H1 (cell line): ENCODE measurements around the gene SNTG2. TPM values are rescaled to one million over a fixed set of nuclear protein-coding genes. Genes with fewer than 3 reads are reported as not detected.

Source experiments
- CTCF ChIA-PET: fragments of 300-600 bp; sonication (Branson Sonifier 250); formaldehyde crosslinking; loops from one replicate; lab custom pipeline; 2021; ENCODE audit not compliant: partially characterized antibody; lab: Charles Lee
- POLR2A ChIA-PET: fragments of 300-600 bp; sonication (Branson Sonifier 250); formaldehyde crosslinking; loops from one replicate; lab custom pipeline; 2021; ENCODE audit warnings: inconsistent platforms; ENCODE audit not compliant: partially characterized antibody; lab: Charles Lee
- DNase-seq, 2 experiments: peaks; one replicate each; pipeline versions ENCODE4 v3.0.0 to v3.0.0-alpha.2; 2010 to 2022; ENCODE audit warnings: low spot score in 2 of 2, low read depth in 1 of 2, mixed read lengths in 1 of 2
- FAIRE-seq: peaks from 2 replicates; lab custom pipeline; 2011; peaks lifted over from hg19 to GRCh38; lab: Jason Lieb, UNC
- H2AFZ ChIP-seq: 2 replicates; pipeline ENCODE4 v1.8.1; 2012; ENCODE audit warnings: low read length, inconsistent platforms
- H2AK5ac ChIP-seq: 2 replicates; pipeline ENCODE4 v1.6.1; 2013; ENCODE audit warnings: low read depth, low read length
- H2BK120ac ChIP-seq: replicated peaks from 2 replicates; pipeline ENCODE3; 2013; ENCODE audit warnings: low read depth, low read length, inconsistent platforms
- H2BK12ac ChIP-seq: 2 replicates; pipeline ENCODE4 v1.6.1; 2013; ENCODE audit warnings: low read depth, low read length
- H2BK15ac ChIP-seq: 2 replicates; pipeline ENCODE4 v1.6.1; 2013; ENCODE audit warnings: low read length
- H2BK20ac ChIP-seq: 2 replicates; pipeline ENCODE4 v1.6.1; 2013; ENCODE audit warnings: low read length
- H2BK5ac ChIP-seq: 2 replicates; pipeline ENCODE4 v1.6.1; 2013; ENCODE audit warnings: low read depth, low read length
- H3K14ac ChIP-seq: 2 replicates; pipeline ENCODE4 v1.6.1; 2013; ENCODE audit warnings: inconsistent platforms; ENCODE audit not compliant: insufficient read length
- H3K18ac ChIP-seq: 2 replicates; pipeline ENCODE4 v1.6.1; 2013; ENCODE audit warnings: low read length; ENCODE audit errors: extremely low read depth
- H3K23ac ChIP-seq: 2 replicates; pipeline ENCODE4 v1.6.1; 2013; ENCODE audit warnings: inconsistent platforms; ENCODE audit not compliant: insufficient read length
- H3K23me2 ChIP-seq: 2 replicates; pipeline ENCODE4 v1.6.1; 2013; ENCODE audit warnings: low read depth, low read length
- H3K27ac ChIP-seq: 2 replicates; pipeline ENCODE4 v1.6.1; 2011; ENCODE audit warnings: low read depth, low read length, inconsistent platforms
- H3K27me3 ChIP-seq, 4 experiments: replicated peaks in 1 of 4; 1 replicate in 1 of 4; 2 replicates in 3 of 4; pipeline versions ENCODE4 v1.6.1 to v1.8.1; 2011 to 2013; ENCODE audit warnings: low read length in 3 of 4, mild to moderate bottlenecking in 3 of 4, inconsistent platforms in 2 of 4, mixed read lengths in 2 of 4, moderate library complexity in 1 of 4; ENCODE audit not compliant: control insufficient read depth in 3 of 4, insufficient read depth in 3 of 4; ENCODE audit errors: extremely low read depth in 1 of 4
- H3K36me3 ChIP-seq, 4 experiments: 2 replicates each; pipeline versions ENCODE4 v1.6.1 to v1.8.1; 2011 to 2013; ENCODE audit warnings: mild to moderate bottlenecking in 4 of 4, low read length in 3 of 4, moderate library complexity in 2 of 4, control low read depth in 1 of 4, inconsistent platforms in 1 of 4; ENCODE audit not compliant: insufficient read depth in 4 of 4, control insufficient read depth in 2 of 4
- H3K4ac ChIP-seq: replicated peaks from 2 replicates; pipeline ENCODE3; 2013; ENCODE audit warnings: low read length, low read depth, mixed read lengths, inconsistent platforms; ENCODE audit not compliant: insufficient read length
- H3K4me1 ChIP-seq, 4 experiments: replicated peaks in 1 of 4; 1 replicate in 1 of 4; 2 replicates in 3 of 4; pipeline versions ENCODE4 v1.6.1 to v1.8.1; 2011 to 2013; ENCODE audit warnings: low read length in 3 of 4, inconsistent platforms in 2 of 4, mixed read lengths in 1 of 4; ENCODE audit not compliant: insufficient read depth in 4 of 4, control insufficient read depth in 3 of 4
- H3K4me2 ChIP-seq, 2 experiments: 2 replicates each; pipeline versions ENCODE4 v1.6.1 to v1.8.1; 2011 to 2013; ENCODE audit warnings: low read depth in 2 of 2, low read length in 2 of 2, control low read depth in 1 of 2, inconsistent platforms in 1 of 2, mild to moderate bottlenecking in 1 of 2; ENCODE audit not compliant: insufficient read depth in 1 of 2
- H3K4me3 ChIP-seq, 4 experiments: fragments of 200-600, 300-600 bp in 1 of 4; sonication (generic), shearing (Covaris generic), sonication (Bioruptor Twin) in 1 of 4; 2 replicates each; pipeline versions ENCODE4 v1.5.1 to v1.8.1; 2011 to 2016; ENCODE audit warnings: low read length in 4 of 4, low read depth in 3 of 4, control low read depth in 2 of 4, inconsistent platforms in 2 of 4, mild to moderate bottlenecking in 2 of 4, mixed read lengths in 1 of 4, moderate library complexity in 1 of 4; ENCODE audit not compliant: insufficient read depth in 2 of 4; ENCODE audit errors: extremely low read depth in 1 of 4
- H3K56ac ChIP-seq: replicated peaks from 2 replicates; pipeline ENCODE3; 2013; ENCODE audit warnings: low read depth, mild to moderate bottlenecking, mixed read lengths, low read length, inconsistent platforms; ENCODE audit not compliant: insufficient read length
- H3K79me1 ChIP-seq: 2 replicates; pipeline ENCODE4 v1.6.1; 2013; ENCODE audit warnings: low read depth, low read length, control low read depth
- H3K79me2 ChIP-seq, 2 experiments: 2 replicates each; pipeline versions ENCODE4 v1.6.1 to v1.8.1; 2012 to 2013; ENCODE audit warnings: low read length in 2 of 2, mild to moderate bottlenecking in 2 of 2, inconsistent platforms in 1 of 2; ENCODE audit not compliant: insufficient read depth in 2 of 2, control insufficient read depth in 1 of 2
- H3K9ac ChIP-seq, 4 experiments: replicated peaks in 1 of 4; 1 replicate in 1 of 4; 2 replicates in 3 of 4; pipeline versions ENCODE4 v1.6.1 to v1.8.1; 2011 to 2013; ENCODE audit warnings: low read depth in 3 of 4, low read length in 3 of 4, control low read depth in 2 of 4, mild to moderate bottlenecking in 2 of 4, moderate library complexity in 2 of 4, inconsistent platforms in 1 of 4; ENCODE audit errors: extremely low read depth in 1 of 4
- H3K9me3 ChIP-seq, 2 experiments: 2 replicates each; pipeline versions ENCODE4 v1.6.1 to v1.8.1; 2012 to 2013; ENCODE audit warnings: mild to moderate bottlenecking in 2 of 2, moderate library complexity in 2 of 2, control low read depth in 1 of 2, inconsistent platforms in 1 of 2, low read depth in 1 of 2, low read length in 1 of 2, mixed read lengths in 1 of 2; ENCODE audit not compliant: insufficient read depth in 2 of 2
- H4K20me1 ChIP-seq, 2 experiments: replicated peaks in 1 of 2; 2 replicates each; pipeline versions ENCODE3 to v1.8.1; 2011 to 2013; ENCODE audit warnings: inconsistent platforms in 2 of 2, low read length in 2 of 2, mild to moderate bottlenecking in 1 of 2; ENCODE audit not compliant: insufficient read depth in 2 of 2, control insufficient read depth in 1 of 2
- H4K5ac ChIP-seq: 2 replicates; pipeline ENCODE4 v1.6.1; 2013; ENCODE audit warnings: low read length, low read depth, mixed read lengths, inconsistent platforms; ENCODE audit not compliant: insufficient read length
- H4K8ac ChIP-seq: 2 replicates; pipeline ENCODE4 v1.8.0; 2013; ENCODE audit warnings: mild to moderate bottlenecking, moderate library complexity, low read length, inconsistent platforms; ENCODE audit not compliant: insufficient read depth; ENCODE audit errors: extremely low read depth
- H4K91ac ChIP-seq: replicated peaks from 2 replicates; pipeline ENCODE3; 2013; ENCODE audit warnings: low read length, mixed read lengths, inconsistent platforms; ENCODE audit not compliant: insufficient read length
- WGBS, 2 experiments: shearing (Covaris generic) in 1 of 2; methylation state at CpG; one replicate each; pipeline versions ENCODE4 v1.1.6 to v1.1.7; 2013 to 2015; ENCODE audit warnings: low lambda C conversion rate in 2 of 2, mixed read lengths in 2 of 2, inconsistent platforms in 1 of 2, low coverage in 1 of 2, missing lambda C conversion rate in 1 of 2; ENCODE audit not compliant: insufficient replicate concordance in 2 of 2, insufficient coverage in 1 of 2, insufficient read length in 1 of 2; ENCODE audit errors: extremely low coverage in 1 of 2, missing lambda C conversion rate in 1 of 2; 5-methylcytosine and 5-hydroxymethylcytosine counted together
- polyA plus RNA-seq, 7 experiments: library from polyadenylated mRNA; depleted of rRNA in 3 of 7; stranded (reverse) in 5 of 7; unstranded in 2 of 7; fragments of >200 nt in 5 of 7; fragments of 200-250 nt in 2 of 7; gene quantifications; 1 replicate in 5 of 7; 2 replicates in 1 of 7; 4 replicates in 1 of 7; pipeline versions ENCODE4 v1.2.1 to v1.2.3, GENCODE V29; 2011 to 2013; ENCODE audit warnings: missing spikeins in 2 of 7, mixed read lengths in 2 of 7
- total RNA-seq: library from RNA; stranded (reverse); fragmentation: NEBNext Ultra II Directional; extraction: Animal tissue kit (Norgen Biotek cat#: 25700); gene quantifications from 2 replicates; pipeline ENCODE4 v1.2.1, GENCODE V29; 2021
- TF ChIP-seq, protein P1 (sequence below): IDR thresholded peaks from 2 replicates; pipeline ENCODE4 v1.6.1; 2012; ENCODE audit warnings: inconsistent platforms

The SNTG2 gene
- total and polyA plus RNA-seq, 2 of the 8 experiments (the other 6 are each of a cell fraction or from before 2014, with no cell fraction given), result 6.6 to 18.1 TPM

DNA sequence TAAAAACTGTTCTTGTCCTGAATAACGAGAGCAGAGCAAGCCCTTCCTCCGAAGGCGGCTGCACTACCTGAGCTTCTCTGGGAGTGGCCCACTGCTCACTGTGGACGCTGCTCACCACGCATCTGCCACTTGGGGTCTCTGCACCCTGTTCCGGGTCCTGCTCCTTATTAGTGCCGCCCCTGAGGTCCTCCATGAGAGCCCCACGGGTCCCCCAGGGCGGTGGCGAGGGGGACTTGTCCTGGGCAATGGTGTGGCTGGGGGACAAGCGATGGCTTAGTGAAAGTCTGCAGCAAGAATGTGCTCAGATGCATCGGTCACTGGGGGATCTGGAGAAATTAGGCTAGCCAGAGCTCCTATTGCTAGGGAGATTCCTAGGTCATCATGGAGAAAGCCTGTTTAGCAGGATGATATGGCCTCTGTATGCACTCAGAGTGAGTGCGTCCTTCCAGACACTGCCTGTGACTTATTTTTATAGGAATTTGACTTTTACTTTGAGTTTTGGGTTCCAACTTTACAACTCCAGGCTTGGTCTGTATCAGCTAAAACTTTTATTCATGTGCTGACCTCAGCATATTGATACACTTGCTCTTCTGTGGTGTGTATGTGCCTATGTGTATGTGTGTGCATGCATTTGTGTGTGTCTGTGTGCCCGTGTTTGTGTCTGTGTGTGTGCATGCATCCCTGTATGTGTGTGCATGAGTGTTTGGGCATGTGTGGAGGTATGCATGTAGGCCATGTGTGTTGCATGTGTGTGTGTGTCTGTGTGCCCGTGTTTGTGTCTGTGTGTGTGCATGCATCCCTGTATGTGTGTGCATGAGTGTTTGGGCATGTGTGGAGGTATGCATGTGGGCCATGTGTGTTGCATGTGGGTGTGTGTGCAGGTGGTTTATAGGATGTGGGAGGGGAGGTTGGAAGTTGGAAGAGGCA, 129.5 kb downstream of the SNTG2 start:
- no peaks in the 10 kb centered on the region for H3K4me1 ChIP-seq
- no peak overlapping the region for H3K23ac ChIP-seq
- WGBS, 2 experiments, result 87% methylated on average over 15 of the region's 15 CpGs; no CpG with 5 or more reads in 1 of the 2 experiments
- no peak overlapping the region for H3K14ac ChIP-seq
- TF ChIP-seq, protein P1, sequence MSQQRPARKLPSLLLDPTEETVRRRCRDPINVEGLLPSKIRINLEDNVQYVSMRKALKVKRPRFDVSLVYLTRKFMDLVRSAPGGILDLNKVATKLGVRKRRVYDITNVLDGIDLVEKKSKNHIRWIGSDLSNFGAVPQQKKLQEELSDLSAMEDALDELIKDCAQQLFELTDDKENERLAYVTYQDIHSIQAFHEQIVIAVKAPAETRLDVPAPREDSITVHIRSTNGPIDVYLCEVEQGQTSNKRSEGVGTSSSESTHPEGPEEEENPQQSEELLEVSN, result no peak
- no peak overlapping the region for H2BK120ac ChIP-seq
- H3K9ac ChIP-seq, result no peak overlapping the region
- peaks cover 0 to 3% of the 10 kb centered on the region in 2 experiments; a peak in 1 of 4 replicates for H3K79me2 ChIP-seq
- no peak overlapping the region for H4K91ac ChIP-seq
- H2AFZ ChIP-seq, result no peak overlapping the region
- H2BK12ac ChIP-seq, result no peak overlapping the region
- H3K18ac ChIP-seq, result no peak overlapping the region
- H3K79me1 ChIP-seq, result peaks cover 7% of the 10 kb centered on the region
- no peak overlapping the region for H2BK5ac ChIP-seq
- H3K4me3 ChIP-seq, result no peak overlapping the region
- H4K20me1 ChIP-seq, result peaks cover 16 to 18% of the 10 kb centered on the region in 2 experiments
- no peak overlapping the region for H2BK20ac ChIP-seq
- no peak overlapping the region for H3K27ac ChIP-seq
- H3K56ac ChIP-seq, result no peak overlapping the region
- POLR2A ChIA-PET, result no interaction called here
- H3K4ac ChIP-seq, result no peak overlapping the region
- H3K23me2 ChIP-seq, result no peaks in the 10 kb centered on the region
- CTCF ChIA-PET, result interaction anchor here (0.6 to 1.8 kb wide), 6 partner anchors 10 to 395 kb away, joined by 3 to 8 read pairs (median 4); no protein-coding TSS in a partner anchor
- no peak overlapping the region for H4K8ac ChIP-seq
- no peak overlapping the region for H3K4me2 ChIP-seq
- H3K27me3 ChIP-seq, result no peaks in the 10 kb centered on the region; a peak in 1 of 7 replicates
- peaks cover 2 to 13% (median 7%) of the 10 kb centered on the region in 4 experiments; a peak in 5 of 8 replicates for H3K36me3 ChIP-seq
- FAIRE-seq (peak; percentile 81), DNase-seq (no peak)
- H4K5ac ChIP-seq, result no peak overlapping the region
- H3K9me3 ChIP-seq, result no peaks in the 10 kb centered on the region
- H2BK15ac ChIP-seq, result no peak overlapping the region
- H2AK5ac ChIP-seq, result no peak overlapping the region
